HepG2 (cell line): ENCODE data around the gene TMPRSS11F. TPM values are rescaled to one million over a fixed set of nuclear protein-coding genes. Genes with fewer than 3 reads are reported as not detected.

Experiments
- ATAC-seq: fragments of 200-7000 bp; cut with Tn5 transposase; 3 replicates; pipeline ENCODE4 v1.9.1; 2020; ENCODE audit warnings: mild to moderate bottlenecking, moderate library complexity
- BruUV-seq: library from RNA; stranded (reverse); fragments of 400-500 nt; replicated peaks from 2 replicates; lab custom pipeline; 2021; lab: Mats Ljungman, UMichigan
- CTCF ChIA-PET: fragments of 300-600 bp; formaldehyde crosslinking; extraction: SDS; loops from one replicate; lab custom pipeline; 2021; ENCODE audit warnings: low total read pairs, inconsistent platforms, low intra/inter-chr PET ratio; lab: Yijun Ruan, JAX
- POLR2A ChIA-PET: fragments of 350-600 bp; sonication (Branson Sonifier 250); formaldehyde crosslinking; loops from one replicate; lab custom pipeline; 2020; ENCODE audit warnings: antibody characterized with exemption, inconsistent platforms; lab: Yijun Ruan, JAX
- DNase-seq: peaks from one replicate; pipeline ENCODE4 v3.0.0-alpha.2; 2015; ENCODE audit warnings: low spot score
- FAIRE-seq: peaks from 3 replicates; lab custom pipeline; 2011; peaks lifted over from hg19 to GRCh38; lab: Jason Lieb, UNC
- H2AFZ ChIP-seq: one replicate; pipeline ENCODE4 v1.6.1; 2011; ENCODE audit warnings: low read length, inconsistent platforms
- H3K27ac ChIP-seq: fragments of 300-600 bp; 3 replicates; pipeline ENCODE4 v1.8.0; 2011; ENCODE audit warnings: mixed run types, mild to moderate bottlenecking, mixed read lengths, low read length, inconsistent platforms; ENCODE audit not compliant: insufficient read depth; ENCODE audit errors: extremely low read length
- H3K27me3 ChIP-seq, 2 experiments: fragments of 200-600 bp in 1 of 2; 2 replicates in 1 of 2; 3 replicates in 1 of 2; pipeline versions ENCODE4 v1.6.0 to v1.8.0; 2011; ENCODE audit warnings: low read length in 2 of 2, mild to moderate bottlenecking in 2 of 2, moderate library complexity in 2 of 2, inconsistent platforms in 1 of 2; ENCODE audit not compliant: insufficient read depth in 2 of 2, control insufficient read depth in 1 of 2
- H3K36me3 ChIP-seq, 2 experiments: fragments of 200-600 bp in 1 of 2; replicated peaks in 1 of 2; 2 replicates in 1 of 2; 3 replicates in 1 of 2; pipeline versions ENCODE4 v1.5.1 to v1.8.0; 2011; ENCODE audit warnings: low read length in 2 of 2, inconsistent platforms in 1 of 2; ENCODE audit not compliant: insufficient read depth in 2 of 2, control insufficient read depth in 1 of 2
- H3K4me1 ChIP-seq: 2 replicates; pipeline ENCODE4 v1.5.1; 2012; ENCODE audit warnings: low read length, inconsistent platforms; ENCODE audit not compliant: insufficient read depth
- H3K4me2 ChIP-seq: 2 replicates; pipeline ENCODE4 v1.6.0; 2011; ENCODE audit warnings: low read depth, low read length, inconsistent platforms
- H3K4me3 ChIP-seq, 3 experiments: fragments of 200-600 bp in 1 of 3; sonication (generic), shearing (Covaris generic) in 1 of 3; replicated peaks in 1 of 3; 2 replicates each; pipeline ENCODE4 v1.5.1; 2011 to 2016; ENCODE audit warnings: low read length in 3 of 3, inconsistent platforms in 2 of 3, low read depth in 2 of 3, mild to moderate bottlenecking in 2 of 3, control low read depth in 1 of 3, mixed read lengths in 1 of 3; ENCODE audit not compliant: insufficient read depth in 1 of 3
- H3K79me2 ChIP-seq: one replicate; pipeline ENCODE4 v1.6.1; 2011; ENCODE audit warnings: low read length, inconsistent platforms; ENCODE audit not compliant: insufficient read depth
- H3K9ac ChIP-seq: 2 replicates; pipeline ENCODE4 v1.6.0; 2011; ENCODE audit warnings: mild to moderate bottlenecking, low read depth, low read length, inconsistent platforms; ENCODE audit not compliant: insufficient read depth
- H3K9me3 ChIP-seq: 2 replicates; pipeline ENCODE4 v1.5.1; 2012; ENCODE audit warnings: mild to moderate bottlenecking, low read length
- H4K20me1 ChIP-seq: 2 replicates; pipeline ENCODE4 v1.6.0; 2011; ENCODE audit warnings: inconsistent platforms, mild to moderate bottlenecking, low read length, moderate library complexity; ENCODE audit not compliant: insufficient read depth
- ARID2 ChIP-seq: sonication (generic); formaldehyde crosslinking; IDR thresholded peaks from 2 replicates; pipeline ENCODE4 v1.8.1; 2022; ENCODE audit warnings: mild to moderate bottlenecking, missing genetic modification reagents, borderline replicate concordance
- ATF7 ChIP-seq, 2 experiments: fragments of 450-650 bp in 1 of 2; sonication (generic) in 1 of 2; formaldehyde crosslinking in 1 of 2; IDR thresholded peaks; 2 replicates each; pipeline versions ENCODE4 v1.4.0 to v1.6.1; 2016 to 2020; ENCODE audit warnings: antibody characterized with exemption in 1 of 2, mild to moderate bottlenecking in 1 of 2, missing genetic modification reagents in 1 of 2
- CREB1 ChIP-seq, 2 experiments: fragments of 450-650 bp in 1 of 2; IDR thresholded peaks; 2 replicates each; pipeline ENCODE4 v1.6.1; 2016 to 2017; ENCODE audit warnings: control low read depth in 1 of 2, mild to moderate bottlenecking in 1 of 2, missing compliant biosample characterization in 1 of 2, missing genetic modification characterization in 1 of 2
- DZIP1 ChIP-seq: sonication (generic); formaldehyde crosslinking; IDR thresholded peaks from 2 replicates; pipeline ENCODE4 v1.5.0; 2020; ENCODE audit warnings: mild to moderate bottlenecking, missing genetic modification reagents
- FIP1L1 ChIP-seq: fragments of 200-400 bp; formaldehyde crosslinking; IDR thresholded peaks from 2 replicates; pipeline ENCODE4 v1.6.1; 2018; ENCODE audit warnings: low read depth, mild to moderate bottlenecking, low read length, moderate library complexity, borderline replicate concordance; ENCODE audit not compliant: insufficient read depth
- FOXC1 ChIP-seq: sonication (generic); formaldehyde crosslinking; IDR thresholded peaks from 2 replicates; pipeline ENCODE4 v1.8.0; 2022; ENCODE audit warnings: mild to moderate bottlenecking, missing genetic modification reagents, borderline replicate concordance
- KDM1A ChIP-seq: IDR thresholded peaks from 2 replicates; pipeline ENCODE4 v1.6.1; 2016; ENCODE audit warnings: missing compliant biosample characterization
- SYNCRIP ChIP-seq: fragments of 200-400 bp; formaldehyde crosslinking; IDR thresholded peaks from 2 replicates; pipeline ENCODE4 v1.6.1; 2018; ENCODE audit warnings: mild to moderate bottlenecking, low read depth, low read length; ENCODE audit not compliant: insufficient read depth
- TP53 ChIP-seq: sonication (generic); formaldehyde crosslinking; conservative IDR thresholded peaks from 2 replicates; pipeline ENCODE4 v1.4.0; 2020; ENCODE audit warnings: missing genetic modification reagents
- ZNF24 ChIP-seq: fragments of 450-650 bp; IDR thresholded peaks from 2 replicates; pipeline ENCODE4 v1.6.1; 2017; ENCODE audit warnings: antibody characterized with exemption, mild to moderate bottlenecking
- in situ Hi-C: cut with HindIII; loops from 2 replicates; pipeline ENCODE4 v1.10.0; 2017; ENCODE audit warnings: low pct_unique_long_range_greater_than_20kb; ENCODE audit not compliant: extremely low pct_ligation_motif_present
- intact Hi-C: fragments of 100-400 bp; cut with micrococcal nuclease; formaldehyde crosslinking; loops from one replicate; pipeline ENCODE4 v1.10.0; 2022; ENCODE audit not compliant: unreplicated experiment
- polyA plus RNA-seq, 8 experiments: library from polyadenylated mRNA; depleted of rRNA in 3 of 8; stranded (reverse) in 7 of 8; unstranded in 1 of 8; fragments of >200 nt; fragmentation: Illumina TruSeq in 4 of 8; extraction: Trizol in 4 of 8; gene quantifications; 2 replicates each; pipeline versions ENCODE4 v1.2.1 to v1.2.3, GENCODE V29; 2011 to 2016; ENCODE audit warnings: low read depth in 4 of 8, missing spikeins in 1 of 8, mixed read lengths in 1 of 8; ENCODE audit not compliant: insufficient read depth in 1 of 8
- total RNA-seq, 5 experiments: library from RNA; depleted of rRNA; stranded (reverse); fragments of >200 nt; fragmentation: Illumina TruSeq; extraction: Trizol; gene quantifications; 2 replicates each; pipeline ENCODE4 v1.2.3, GENCODE V29; 2016; ENCODE audit warnings: low read depth in 1 of 5
- TF ChIP-seq, protein P1 (sequence below): sonication (generic); formaldehyde crosslinking; IDR thresholded peaks from 2 replicates; pipeline ENCODE4 v1.4.0; 2020; ENCODE audit warnings: mild to moderate bottlenecking, missing genetic modification reagents
- TF ChIP-seq, protein P2 (sequence below): sonication (generic); formaldehyde crosslinking; IDR thresholded peaks from 2 replicates; pipeline ENCODE4 v1.4.0; 2020; ENCODE audit warnings: missing genetic modification reagents
- TF ChIP-seq, protein P3 (sequence below): sonication (generic); formaldehyde crosslinking; IDR thresholded peaks from 2 replicates; pipeline ENCODE4 v1.4.0; 2020; ENCODE audit warnings: mild to moderate bottlenecking, missing genetic modification reagents, borderline replicate concordance

Gene TMPRSS11F
- total and polyA plus RNA-seq, 2 of the 13 experiments (the other 11 are each of a cell fraction or from before 2014, with no cell fraction given), result not detected

DNA sequence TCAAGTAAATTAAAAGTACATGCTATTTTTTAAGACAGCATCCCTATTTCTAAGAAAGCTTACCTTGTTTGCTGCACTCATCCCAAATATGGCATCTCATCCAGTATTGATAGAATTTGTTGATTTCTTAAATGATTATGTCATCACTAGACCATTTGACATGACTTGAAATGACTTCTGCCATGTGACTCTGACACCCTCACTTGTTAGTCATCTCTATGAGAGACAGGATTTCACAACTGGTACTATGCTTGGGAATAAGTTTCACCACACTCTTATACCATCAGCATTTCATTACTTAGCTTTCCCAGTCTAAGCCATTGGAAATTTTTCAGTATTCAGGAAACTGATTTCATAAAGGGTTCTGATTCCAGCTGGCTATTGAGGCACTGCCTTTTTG, 55.3 kb downstream of the TMPRSS11F start:
- Histone ChIP-seq H3K9me3 (no peaks in the 10 kb centered on the region), H3K79me2 (no peaks in the 10 kb centered on the region), H3K36me3 (no peaks in the 10 kb centered on the region), H4K20me1 (no peaks in the 10 kb centered on the region), H3K4me2 (no peak overlapping the region), H3K4me1 (no peaks in the 10 kb centered on the region), H3K27ac (no peak overlapping the region), H2AFZ (no peak overlapping the region), H3K9ac (no peak overlapping the region), H3K27me3 (no peaks in the 10 kb centered on the region), H3K4me3 (no peak overlapping the region)
- FAIRE-seq (no peak), ATAC-seq (no peak), DNase-seq (no peak)
- in situ Hi-C loops, result no loop called here
- BruUV-seq, result no TSS peak
- ChIA-PET CTCF (no interaction called here), POLR2A (no interaction called here)
- intact Hi-C loops, result no loop called here
- peak; percentile 87 for TF ChIP-seq ATF7 (IDR thresholded peaks at IDR 0.05)
- TF ChIP-seq ATF7 (CRISPR knock-in tag; IDR thresholded peaks at IDR 0.05), result no peak
- no peak for TF ChIP-seq SYNCRIP
- TF ChIP-seq DZIP1 (CRISPR knock-in tag), result no peak
- 0 out of 2 replicates have a peak, but pooled peaks have one; percentile 18 for TF ChIP-seq CREB1 (IDR thresholded peaks at IDR 0.05)
- TF ChIP-seq CREB1 (CRISPR knock-in tag; IDR thresholded peaks at IDR 0.05), result no peak
- TF ChIP-seq, protein P1, sequence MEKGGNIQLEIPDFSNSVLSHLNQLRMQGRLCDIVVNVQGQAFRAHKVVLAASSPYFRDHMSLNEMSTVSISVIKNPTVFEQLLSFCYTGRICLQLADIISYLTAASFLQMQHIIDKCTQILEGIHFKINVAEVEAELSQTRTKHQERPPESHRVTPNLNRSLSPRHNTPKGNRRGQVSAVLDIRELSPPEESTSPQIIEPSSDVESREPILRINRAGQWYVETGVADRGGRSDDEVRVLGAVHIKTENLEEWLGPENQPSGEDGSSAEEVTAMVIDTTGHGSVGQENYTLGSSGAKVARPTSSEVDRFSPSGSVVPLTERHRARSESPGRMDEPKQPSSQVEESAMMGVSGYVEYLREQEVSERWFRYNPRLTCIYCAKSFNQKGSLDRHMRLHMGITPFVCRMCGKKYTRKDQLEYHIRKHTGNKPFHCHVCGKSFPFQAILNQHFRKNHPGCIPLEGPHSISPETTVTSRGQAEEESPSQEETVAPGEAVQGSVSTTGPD (CRISPR knock-in tag), result no peak
- TF ChIP-seq KDM1A (CRISPR knock-in tag), result no peak
- TF ChIP-seq, protein P2, sequence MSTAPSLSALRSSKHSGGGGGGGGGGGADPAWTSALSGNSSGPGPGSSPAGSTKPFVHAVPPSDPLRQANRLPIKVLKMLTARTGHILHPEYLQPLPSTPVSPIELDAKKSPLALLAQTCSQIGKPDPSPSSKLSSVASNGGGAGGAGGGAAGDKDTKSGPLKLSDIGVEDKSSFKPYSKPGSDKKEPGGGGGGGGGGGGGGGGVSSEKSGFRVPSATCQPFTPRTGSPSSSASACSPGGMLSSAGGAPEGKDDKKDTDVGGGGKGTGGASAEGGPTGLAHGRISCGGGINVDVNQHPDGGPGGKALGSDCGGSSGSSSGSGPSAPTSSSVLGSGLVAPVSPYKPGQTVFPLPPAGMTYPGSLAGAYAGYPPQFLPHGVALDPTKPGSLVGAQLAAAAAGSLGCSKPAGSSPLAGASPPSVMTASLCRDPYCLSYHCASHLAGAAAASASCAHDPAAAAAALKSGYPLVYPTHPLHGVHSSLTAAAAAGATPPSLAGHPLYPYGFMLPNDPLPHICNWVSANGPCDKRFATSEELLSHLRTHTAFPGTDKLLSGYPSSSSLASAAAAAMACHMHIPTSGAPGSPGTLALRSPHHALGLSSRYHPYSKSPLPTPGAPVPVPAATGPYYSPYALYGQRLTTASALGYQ, result no peak
- TF ChIP-seq ZNF24, result no peak
- TF ChIP-seq TP53 (CRISPR knock-in tag), result no peak
- TF ChIP-seq FOXC1, result no peak
- TF ChIP-seq FIP1L1, result no peak
- TF ChIP-seq, protein P3, sequence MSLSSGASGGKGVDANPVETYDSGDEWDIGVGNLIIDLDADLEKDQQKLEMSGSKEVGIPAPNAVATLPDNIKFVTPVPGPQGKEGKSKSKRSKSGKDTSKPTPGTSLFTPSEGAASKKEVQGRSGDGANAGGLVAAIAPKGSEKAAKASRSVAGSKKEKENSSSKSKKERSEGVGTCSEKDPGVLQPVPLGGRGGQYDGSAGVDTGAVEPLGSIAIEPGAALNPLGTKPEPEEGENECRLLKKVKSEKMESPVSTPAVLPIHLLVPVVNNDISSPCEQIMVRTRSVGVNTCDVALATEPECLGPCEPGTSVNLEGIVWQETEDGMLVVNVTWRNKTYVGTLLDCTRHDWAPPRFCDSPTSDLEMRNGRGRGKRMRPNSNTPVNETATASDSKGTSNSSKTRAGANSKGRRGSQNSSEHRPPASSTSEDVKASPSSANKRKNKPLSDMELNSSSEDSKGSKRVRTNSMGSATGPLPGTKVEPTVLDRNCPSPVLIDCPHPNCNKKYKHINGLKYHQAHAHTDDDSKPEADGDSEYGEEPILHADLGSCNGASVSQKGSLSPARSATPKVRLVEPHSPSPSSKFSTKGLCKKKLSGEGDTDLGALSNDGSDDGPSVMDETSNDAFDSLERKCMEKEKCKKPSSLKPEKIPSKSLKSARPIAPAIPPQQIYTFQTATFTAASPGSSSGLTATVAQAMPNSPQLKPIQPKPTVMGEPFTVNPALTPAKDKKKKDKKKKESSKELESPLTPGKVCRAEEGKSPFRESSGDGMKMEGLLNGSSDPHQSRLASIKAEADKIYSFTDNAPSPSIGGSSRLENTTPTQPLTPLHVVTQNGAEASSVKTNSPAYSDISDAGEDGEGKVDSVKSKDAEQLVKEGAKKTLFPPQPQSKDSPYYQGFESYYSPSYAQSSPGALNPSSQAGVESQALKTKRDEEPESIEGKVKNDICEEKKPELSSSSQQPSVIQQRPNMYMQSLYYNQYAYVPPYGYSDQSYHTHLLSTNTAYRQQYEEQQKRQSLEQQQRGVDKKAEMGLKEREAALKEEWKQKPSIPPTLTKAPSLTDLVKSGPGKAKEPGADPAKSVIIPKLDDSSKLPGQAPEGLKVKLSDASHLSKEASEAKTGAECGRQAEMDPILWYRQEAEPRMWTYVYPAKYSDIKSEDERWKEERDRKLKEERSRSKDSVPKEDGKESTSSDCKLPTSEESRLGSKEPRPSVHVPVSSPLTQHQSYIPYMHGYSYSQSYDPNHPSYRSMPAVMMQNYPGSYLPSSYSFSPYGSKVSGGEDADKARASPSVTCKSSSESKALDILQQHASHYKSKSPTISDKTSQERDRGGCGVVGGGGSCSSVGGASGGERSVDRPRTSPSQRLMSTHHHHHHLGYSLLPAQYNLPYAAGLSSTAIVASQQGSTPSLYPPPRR, result no peak
- TF ChIP-seq ARID2 (CRISPR knock-in tag), result no peak
